Measurements from ENCODE around the gene PPA1.
"Not testable (repeated sequence)": the region's sequence is repeated elsewhere in the genome, so short reads cannot be mapped to it uniquely, and the experiment has no call there.

PPA1 gene

GRCh38 chr10:70255329-70256299, 22.4 kb upstream of the PPA1 start:
- no peak for DNase-seq (ENCODE audit: low read depth in 1 of 2, low spot score in 1 of 2)

GRCh38 chr10:70254778-70255328, 21.6 kb upstream of the PPA1 start:
- no peak for DNase-seq (ENCODE audit: low read depth in 1 of 2, low spot score in 1 of 2)

- no peak for DNase-seq (ENCODE audit: low read depth in 1 of 2, low spot score in 1 of 2)
Observed at GRCh38 chr10:70253878-70254765, 20.9 kb upstream of the PPA1 start.

GRCh38 chr10:70250961-70251680, 17.9 kb upstream of the PPA1 start:
- DNase-seq (ENCODE audit: low read depth in 1 of 2, low spot score in 1 of 2) = no peak

- no peak for DNase-seq (ENCODE audit: low read depth in 1 of 2, low spot score in 1 of 2)
Observed at GRCh38 chr10:70247360-70247759, 14.1 kb upstream of the PPA1 start.

- no peak for DNase-seq (ENCODE audit: low read depth in 1 of 2, low spot score in 1 of 2)
Observed at GRCh38 chr10:70241081-70241480, 7.9 kb upstream of the PPA1 start.

- DNase-seq (ENCODE audit: low read depth in 1 of 2, low spot score in 1 of 2) = not testable (repeated sequence)
Observed at GRCh38 chr10:70239986-70240385, 6.8 kb upstream of the PPA1 start.

- not testable (repeated sequence) for DNase-seq (ENCODE audit: low read depth in 1 of 2, low spot score in 1 of 2)
Observed at GRCh38 chr10:70239077-70239976, 6.1 kb upstream of the PPA1 start.

GRCh38 chr10:70237958-70238536, 4.8 kb upstream of the PPA1 start:
- DNase-seq (ENCODE audit: low read depth in 1 of 2, low spot score in 1 of 2) = not testable (repeated sequence)

GRCh38 chr10:70234668-70235447, 1.6 kb upstream of the PPA1 start:
- DNase-seq (ENCODE audit: low read depth in 1 of 2, low spot score in 1 of 2) = no peak

GRCh38 chr10:70233939-70234300, 691 bp upstream of the PPA1 start:
- no peak for DNase-seq (ENCODE audit: low read depth in 1 of 2, low spot score in 1 of 2)

GRCh38 chr10:70232859-70233108, 445 bp downstream of the PPA1 start:
- DNase-seq (ENCODE audit: low read depth in 1 of 2, low spot score in 1 of 2) = peak in 1 of 2 donors; percentile 6

- DNase-seq (ENCODE audit: low read depth in 1 of 2, low spot score in 1 of 2) = peak; percentile 40 to 45
Observed at GRCh38 chr10:70232155-70232858, 922 bp downstream of the PPA1 start.

- no peak for DNase-seq (ENCODE audit: low read depth in 1 of 2, low spot score in 1 of 2)
Observed at GRCh38 chr10:70228491-70228890, 4.7 kb downstream of the PPA1 start.

- DNase-seq (ENCODE audit: low read depth in 1 of 2, low spot score in 1 of 2) = no peak
Observed at GRCh38 chr10:70227548-70228320, 5.5 kb downstream of the PPA1 start.

- DNase-seq (ENCODE audit: low read depth in 1 of 2, low spot score in 1 of 2) = no peak
Observed at GRCh38 chr10:70223728-70224127, 9.5 kb downstream of the PPA1 start.

GRCh38 chr10:70222811-70223447, 10.3 kb downstream of the PPA1 start:
- DNase-seq (ENCODE audit: low read depth in 1 of 2, low spot score in 1 of 2) = not testable (repeated sequence)
